ENCODE measurements around the gene SCNN1A. TPM values are rescaled to one million over a fixed set of nuclear protein-coding genes. Genes with fewer than 3 reads are reported as not detected.

SCNN1A gene
- total and polyA plus RNA-seq, 2 donors (not counting 3 experiments of a cell fraction or from before 2014, with no cell fraction given) = 0.12 to 0.18 TPM

GRCh38 chr12:6343518-6343917 is 31.8 kb downstream of the SCNN1A start:
- ChIA-PET POLR2A (no interaction called here), CTCF (interaction anchor here (0.7 to 3.1 kb wide), 7 partner anchors 8 to 121 kb away, joined by 3 to 15 read pairs (median 3); partner anchors contain the start of gene LTBR)
- no TSS peak for BruUV-seq (replicated peaks)
- H3K36me3 ChIP-seq (ENCODE audit: control insufficient read depth in 2 of 2, extremely low read depth in 1 of 2, insufficient read depth in 2 of 2, low read length in 2 of 2) = no peaks in the 10 kb centered on the region
- H3K9ac ChIP-seq (replicated peaks; ENCODE audit: extremely low read depth, insufficient read depth, low read length) = no peak overlapping the region
- DNase-seq (ENCODE audit: low read depth, low spot score) = no peak
- H3K4me1 ChIP-seq (ENCODE audit: control insufficient read depth, extremely low read depth, insufficient read depth, low read length) = peaks cover 43% of the 10 kb centered on the region
- intact Hi-C loops (cut with micrococcal nuclease) (no loop called here), dilution Hi-C loops (cut with MboI; ENCODE audit: extremely low pct_ligation_motif_present, low sequenced_read_pairs) (no loop called here)
- no peaks in the 10 kb centered on the region for H3K9me3 ChIP-seq (replicated peaks; ENCODE audit: control insufficient read depth, insufficient read depth, low read length)
- no peaks in the 10 kb centered on the region for H3K9me1 ChIP-seq (replicated peaks; ENCODE audit: control insufficient read depth, extremely low read depth, insufficient read depth, low read length)
- H3K79me2 ChIP-seq (ENCODE audit: control insufficient read depth, insufficient read depth, low read length) = peaks cover 37% of the 10 kb centered on the region
- no peak overlapping the region for H3K4me2 ChIP-seq (ENCODE audit: insufficient read depth, low read length)
- no peaks in the 10 kb centered on the region for H3K27me3 ChIP-seq (ENCODE audit: control insufficient read depth in 2 of 2, insufficient read depth in 2 of 2, low read length in 2 of 2)
- no peak overlapping the region for H2AFZ ChIP-seq (ENCODE audit: low read depth, low read length)
- FAIRE-seq = no peak
- TF ChIP-seq MAX (IDR thresholded peaks at IDR 0.05; ENCODE audit: insufficient read depth, insufficient read length) = no peak
- no peak for TF ChIP-seq MYC (IDR thresholded peaks at IDR 0.05; ENCODE audit: low read depth, low read length)
- TF ChIP-seq POLR2A (IDR thresholded peaks at IDR 0.05; ENCODE audit: low read depth, low read length) = no peak
- TF ChIP-seq EZH2 (IDR thresholded peaks at IDR 0.05; ENCODE audit: borderline replicate concordance, low read depth, low read length, severe bottlenecking) = no peak
- TF ChIP-seq GATA2 (IDR thresholded peaks at IDR 0.05; ENCODE audit: insufficient read depth, insufficient read length, low read depth, low read length) = no peak
- no peak for TF ChIP-seq FOS (IDR thresholded peaks at IDR 0.05; ENCODE audit: borderline replicate concordance, insufficient read depth, low read length)
- no peak for TF ChIP-seq JUN (IDR thresholded peaks at IDR 0.05; ENCODE audit: borderline replicate concordance, insufficient read depth, insufficient read length, low read depth)
- TF ChIP-seq POLR2AphosphoS5 (IDR thresholded peaks at IDR 0.05; ENCODE audit: insufficient read depth, low read depth, low read length) = no peak
- TF ChIP-seq CTCF (IDR thresholded peaks at IDR 0.05; ENCODE audit: extremely low read depth in 1 of 2, insufficient read depth in 1 of 2, low read depth in 1 of 2, low read length in 2 of 2) = no peak
- no peak overlapping the region for H3K4me3 ChIP-seq (replicated peaks in 1 of 3; ENCODE audit: insufficient read depth in 1 of 3, low read depth in 1 of 3, low read length in 3 of 3)
- H4K20me1 ChIP-seq (replicated peaks; ENCODE audit: control insufficient read depth, extremely low read depth, insufficient read depth, low read length) = no peaks in the 10 kb centered on the region
- H3K27ac ChIP-seq (ENCODE audit: insufficient read depth, low read depth, low read length) = no peak overlapping the region
